Body of pancreas (tissue), 4 donors: ENCODE measurements around the gene ATP5F1A. TPM values are rescaled to one million over a fixed set of nuclear protein-coding genes. Genes with fewer than 3 reads are reported as not detected.

Source experiments
- ATAC-seq: fragments of 150-250 bp; one replicate; pipeline ENCODE4 v1.9.1; 2016
- DNase-seq, 4 donors: peaks; one replicate each; pipeline ENCODE4 v3.0.0-alpha.2; 2019
- H3K27ac ChIP-seq, 4 donors: fragments of 200-600 bp; sonication (generic); 1 replicate in 3 of 4; 2 replicates in 1 of 4; pipeline versions ENCODE4 v1.5.1 to v1.6.1; 2016 to 2019; ENCODE audit warnings: mild to moderate bottlenecking in 1 of 4, mixed read lengths in 1 of 4, moderate library complexity in 1 of 4
- H3K27me3 ChIP-seq, 2 donors: fragments of 200-600 bp; sonication (generic); one replicate each; pipeline ENCODE4 v1.6.0; 2016; ENCODE audit warnings: mild to moderate bottlenecking in 1 of 2
- H3K36me3 ChIP-seq, 2 donors: fragments of 200-600 bp; sonication (generic); replicated peaks in 1 of 2; 2 replicates each; pipeline ENCODE4 v1.5.1; 2016; ENCODE audit warnings: low read depth in 2 of 2; ENCODE audit not compliant: insufficient read depth in 1 of 2
- H3K4me1 ChIP-seq: fragments of 200-600 bp; sonication (generic); one replicate; pipeline ENCODE4 v1.6.0; 2016
- H3K4me3 ChIP-seq, 2 donors: fragments of 200-600 bp; sonication (generic); 1 replicate in 1 of 2; 2 replicates in 1 of 2; pipeline ENCODE4 v1.5.1; 2016 to 2019
- H3K9me3 ChIP-seq, 3 donors: fragments of 200-600 bp; sonication (generic); 1 replicate in 2 of 3; 2 replicates in 1 of 3; pipeline ENCODE4 v1.5.1; 2016
- POLR2A ChIP-seq, 3 donors: fragments of 450-650 bp; IDR thresholded peaks; one replicate each; pipeline ENCODE4 v1.6.1; 2016; ENCODE audit warnings: antibody characterized with exemption in 3 of 3, mild to moderate bottlenecking in 2 of 3
- WGBS, 2 donors: methylation state at CpG; one replicate each; pipeline ENCODE4 v1.1.5; 2017; 5-methylcytosine and 5-hydroxymethylcytosine counted together
- intact Hi-C: fragments of 100-400 bp; cut with DNase I; formaldehyde crosslinking; loops from one replicate; pipeline ENCODE4 v1.15.1; 2023
- total RNA-seq, 2 donors: library from RNA; depleted of rRNA; stranded (reverse); fragments of >200 nt; gene quantifications; one replicate each; pipeline ENCODE4 v1.1.0, GENCODE V29; 2016
- TF ChIP-seq, protein P1 (sequence below), 7 experiments: fragments of 450-650 bp in 4 of 7; fragments of 200-600 bp in 3 of 7; sonication (generic) in 3 of 7; IDR thresholded peaks; one replicate each; pipeline ENCODE4 v1.5.1; 2016 to 2019; ENCODE audit warnings: antibody characterized with exemption in 7 of 7

The ATP5F1A gene
- total RNA-seq, 2 donors from 2014 or later, result 177 to 305 TPM

DNA sequence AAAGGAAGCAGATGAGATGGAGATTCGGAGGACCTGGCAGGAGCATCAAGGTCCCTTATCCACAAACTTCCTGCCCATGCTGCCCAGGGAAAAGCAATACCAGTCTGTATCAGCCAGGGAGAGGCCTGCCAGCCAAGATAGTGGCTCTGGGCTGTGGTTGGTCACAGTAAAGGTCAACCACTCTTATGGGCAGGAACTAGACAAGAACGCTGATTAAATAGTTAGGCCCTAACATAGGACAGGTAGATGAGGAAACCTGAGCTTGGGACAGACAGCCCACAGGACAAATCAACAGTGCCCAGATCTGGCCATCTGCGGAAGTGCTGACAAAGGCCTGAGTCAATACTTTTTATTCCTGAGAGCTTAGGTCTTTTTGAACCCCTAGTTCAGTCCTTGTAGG lies 36.7 kb downstream of the ATP5F1A start:
- no peaks in the 10 kb centered on the region for H3K36me3 ChIP-seq
- H3K27me3 ChIP-seq, result no peaks in the 10 kb centered on the region
- intact Hi-C loops, result loop anchor here (10.0 kb wide), 1 partner anchor 77 kb away; no protein-coding TSS in a partner anchor
- H3K4me1 ChIP-seq, result no peaks in the 10 kb centered on the region
- ATAC-seq, result peak; percentile 59
- 51 to 59% methylated on average over 3 of the region's 3 CpGs for WGBS, 2 donors
- H3K4me3 ChIP-seq, result no peak overlapping the region
- no peak overlapping the region for H3K27ac ChIP-seq
- no peaks in the 10 kb centered on the region for H3K9me3 ChIP-seq
- DNase-seq, result peak in 3 of 4 donors; percentile 7 to 28 (median 15)
- TF ChIP-seq POLR2A (IDR thresholded peaks at IDR 0.05), result no peak
- TF ChIP-seq, protein P1, sequence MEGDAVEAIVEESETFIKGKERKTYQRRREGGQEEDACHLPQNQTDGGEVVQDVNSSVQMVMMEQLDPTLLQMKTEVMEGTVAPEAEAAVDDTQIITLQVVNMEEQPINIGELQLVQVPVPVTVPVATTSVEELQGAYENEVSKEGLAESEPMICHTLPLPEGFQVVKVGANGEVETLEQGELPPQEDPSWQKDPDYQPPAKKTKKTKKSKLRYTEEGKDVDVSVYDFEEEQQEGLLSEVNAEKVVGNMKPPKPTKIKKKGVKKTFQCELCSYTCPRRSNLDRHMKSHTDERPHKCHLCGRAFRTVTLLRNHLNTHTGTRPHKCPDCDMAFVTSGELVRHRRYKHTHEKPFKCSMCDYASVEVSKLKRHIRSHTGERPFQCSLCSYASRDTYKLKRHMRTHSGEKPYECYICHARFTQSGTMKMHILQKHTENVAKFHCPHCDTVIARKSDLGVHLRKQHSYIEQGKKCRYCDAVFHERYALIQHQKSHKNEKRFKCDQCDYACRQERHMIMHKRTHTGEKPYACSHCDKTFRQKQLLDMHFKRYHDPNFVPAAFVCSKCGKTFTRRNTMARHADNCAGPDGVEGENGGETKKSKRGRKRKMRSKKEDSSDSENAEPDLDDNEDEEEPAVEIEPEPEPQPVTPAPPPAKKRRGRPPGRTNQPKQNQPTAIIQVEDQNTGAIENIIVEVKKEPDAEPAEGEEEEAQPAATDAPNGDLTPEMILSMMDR (IDR thresholded peaks at IDR 0.05), result no peak

DNA sequence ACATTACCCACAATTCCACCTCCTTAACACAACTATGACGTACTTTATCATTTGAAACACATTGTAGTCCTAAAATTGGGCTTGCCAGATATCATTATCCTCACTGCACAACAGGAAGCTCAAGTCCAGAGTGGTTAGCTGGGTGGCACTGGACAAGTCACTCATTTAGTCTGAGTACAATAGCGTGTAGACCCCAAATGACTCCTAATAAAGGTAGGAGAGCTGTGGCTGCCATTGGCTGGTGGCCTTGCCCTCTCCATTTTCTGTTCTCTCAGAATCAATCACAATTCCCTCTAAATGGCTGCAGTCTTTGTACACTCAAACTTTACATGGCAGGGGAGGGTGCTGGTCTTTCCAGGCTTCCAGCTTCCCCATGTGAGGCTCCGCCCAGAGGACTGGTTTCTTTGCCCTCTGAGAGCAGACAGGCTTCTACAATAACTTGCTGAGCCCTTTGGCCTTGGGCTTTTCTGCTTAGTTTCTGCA lies 37.7 kb downstream of the ATP5F1A start:
- no peaks in the 10 kb centered on the region for H3K36me3 ChIP-seq
- no peaks in the 10 kb centered on the region for H3K27me3 ChIP-seq
- H3K4me3 ChIP-seq, result no peak overlapping the region
- intact Hi-C loops, result loop anchor here (10.0 kb wide), 1 partner anchor 76 kb away; no protein-coding TSS in a partner anchor
- ATAC-seq, result no peak
- TF ChIP-seq, protein P1 (IDR thresholded peaks at IDR 0.05), result no peak
- TF ChIP-seq POLR2A (IDR thresholded peaks at IDR 0.05), result no peak
- H3K27ac ChIP-seq, result no peak overlapping the region
- H3K9me3 ChIP-seq, result no peaks in the 10 kb centered on the region
- DNase-seq, result no peak
- H3K4me1 ChIP-seq, result no peaks in the 10 kb centered on the region
- 88 to 92% methylated on average over 3 of the region's 3 CpGs for WGBS, 2 donors

DNA sequence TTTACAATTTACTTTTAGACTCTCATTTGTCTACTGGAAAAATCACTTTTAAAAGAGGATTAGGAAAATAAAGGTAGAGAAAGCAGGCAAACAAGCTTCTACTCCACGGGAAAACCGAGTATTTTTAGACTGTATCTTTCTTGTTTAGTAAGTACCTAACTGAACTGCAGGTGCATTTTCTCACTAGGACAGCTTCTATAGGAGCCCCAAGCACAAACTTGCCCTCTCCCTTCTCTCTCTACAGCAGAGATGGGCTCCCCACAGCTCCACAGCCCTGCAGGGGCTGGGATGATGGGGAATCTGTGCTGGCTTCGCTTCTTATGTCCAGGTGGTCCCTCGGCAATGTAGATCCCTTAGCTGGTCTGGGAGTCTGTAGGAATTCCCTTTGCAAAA lies 42.3 kb downstream of the ATP5F1A start:
- H3K27me3 ChIP-seq, result no peaks in the 10 kb centered on the region
- ATAC-seq (no peak), DNase-seq (no peak)
- TF ChIP-seq POLR2A (IDR thresholded peaks at IDR 0.05), result no peak
- TF ChIP-seq, protein P1 (IDR thresholded peaks at IDR 0.05), result no peak
- no peaks in the 10 kb centered on the region for H3K36me3 ChIP-seq
- intact Hi-C loops, result no loop called here
- no peak overlapping the region for H3K27ac ChIP-seq
- H3K4me1 ChIP-seq, result peaks cover 14% of the 10 kb centered on the region
- WGBS, 2 donors, result 58 to 63% methylated on average over 4 of the region's 4 CpGs
- H3K9me3 ChIP-seq, result no peaks in the 10 kb centered on the region
- no peak overlapping the region for H3K4me3 ChIP-seq

DNA sequence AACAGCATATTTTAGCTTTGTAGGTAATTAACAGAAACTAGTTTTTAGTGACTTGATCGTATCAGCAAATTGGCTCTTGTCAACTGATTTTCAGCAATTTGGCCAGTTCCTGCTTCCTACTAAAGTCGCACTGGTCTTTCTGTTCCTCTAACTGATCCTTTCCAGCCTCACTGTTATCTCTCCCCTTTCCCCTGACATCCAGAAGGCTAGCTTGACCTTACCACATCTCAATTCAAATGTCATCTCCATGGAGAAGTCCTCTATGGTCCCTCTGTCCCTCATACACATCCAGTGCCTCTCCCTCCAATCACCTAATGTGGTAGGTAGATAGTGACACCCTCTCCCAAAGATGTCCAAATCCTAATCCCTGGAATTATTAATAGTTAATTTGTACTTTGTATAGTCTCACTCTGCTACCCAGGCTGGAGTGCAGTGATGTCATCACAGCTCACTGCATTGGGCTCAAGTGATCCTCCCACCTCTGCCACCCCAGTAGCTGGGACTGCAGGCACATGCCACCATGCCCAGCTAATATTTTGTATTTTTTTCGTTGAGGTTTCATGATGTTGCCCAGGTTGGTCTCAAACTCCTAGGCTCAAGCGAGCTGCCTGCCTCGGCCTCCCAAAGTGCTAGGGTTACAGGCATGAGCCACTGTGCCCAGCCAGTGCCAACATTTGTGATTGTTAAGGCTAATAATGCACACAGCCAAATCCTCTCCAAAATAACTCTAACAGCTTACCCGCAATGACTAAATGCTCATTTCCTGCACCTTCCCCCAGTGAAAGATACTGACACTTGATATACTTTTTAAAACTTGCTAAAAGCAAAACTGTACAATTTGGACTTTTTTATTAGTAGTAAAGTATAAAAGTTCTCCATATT lies 42.9 kb downstream of the ATP5F1A start:
- DNase-seq (no peak), ATAC-seq (no peak)
- Histone ChIP-seq H3K27ac (no peak overlapping the region), H3K27me3 (no peaks in the 10 kb centered on the region), H3K36me3 (no peaks in the 10 kb centered on the region), H3K4me3 (no peak overlapping the region), H3K4me1 (peaks cover 14% of the 10 kb centered on the region), H3K9me3 (no peaks in the 10 kb centered on the region)
- no peak for TF ChIP-seq POLR2A (IDR thresholded peaks at IDR 0.05)
- TF ChIP-seq, protein P1 (IDR thresholded peaks at IDR 0.05), result no peak
- WGBS, 2 donors, result 71 to 79% methylated on average over 6 of the region's 6 CpGs
- intact Hi-C loops, result no loop called here
